WERI-Rb-1 (cell line): ENCODE results near the gene HOXC6.
A peak's percentile ranks its signal among the peaks of the same experiment; 100 is the strongest.

Experiments used
- DNase-seq: peaks from one replicate; pipeline ENCODE4 v3.0.0-alpha.2; 2020
- H3K27ac ChIP-seq: fragments of 250-450 bp; sonication (Bioruptor Pico); 2 replicates; pipeline ENCODE4 v1.5.1; 2020; ENCODE audit warnings: mild to moderate bottlenecking, moderate library complexity
- H3K27me3 ChIP-seq: fragments of 250-450 bp; sonication (Bioruptor Pico); 2 replicates; pipeline ENCODE4 v1.5.1; 2021; ENCODE audit warnings: mild to moderate bottlenecking, low read depth, moderate library complexity; ENCODE audit not compliant: insufficient read depth, severe bottlenecking
- H3K36me3 ChIP-seq: fragments of 250-450 bp; sonication (Bioruptor Pico); 2 replicates; pipeline ENCODE4 v1.5.1; 2020; ENCODE audit warnings: mild to moderate bottlenecking, moderate library complexity
- H3K4me3 ChIP-seq: 2 replicates; pipeline ENCODE4 v1.5.1; 2011; ENCODE audit warnings: low read depth, mild to moderate bottlenecking, control low read depth, low read length
- H3K9me3 ChIP-seq: fragments of 250-450 bp; sonication (Bioruptor Pico); 2 replicates; pipeline ENCODE4 v1.5.1; 2021; ENCODE audit warnings: mild to moderate bottlenecking, moderate library complexity; ENCODE audit not compliant: severe bottlenecking
- TF ChIP-seq, protein P1 (sequence below): IDR thresholded peaks from 2 replicates; pipeline ENCODE4 v1.5.1; 2011; ENCODE audit warnings: low read depth, mild to moderate bottlenecking, control low read depth, inconsistent platforms, low read length

The HOXC6 gene

DNA sequence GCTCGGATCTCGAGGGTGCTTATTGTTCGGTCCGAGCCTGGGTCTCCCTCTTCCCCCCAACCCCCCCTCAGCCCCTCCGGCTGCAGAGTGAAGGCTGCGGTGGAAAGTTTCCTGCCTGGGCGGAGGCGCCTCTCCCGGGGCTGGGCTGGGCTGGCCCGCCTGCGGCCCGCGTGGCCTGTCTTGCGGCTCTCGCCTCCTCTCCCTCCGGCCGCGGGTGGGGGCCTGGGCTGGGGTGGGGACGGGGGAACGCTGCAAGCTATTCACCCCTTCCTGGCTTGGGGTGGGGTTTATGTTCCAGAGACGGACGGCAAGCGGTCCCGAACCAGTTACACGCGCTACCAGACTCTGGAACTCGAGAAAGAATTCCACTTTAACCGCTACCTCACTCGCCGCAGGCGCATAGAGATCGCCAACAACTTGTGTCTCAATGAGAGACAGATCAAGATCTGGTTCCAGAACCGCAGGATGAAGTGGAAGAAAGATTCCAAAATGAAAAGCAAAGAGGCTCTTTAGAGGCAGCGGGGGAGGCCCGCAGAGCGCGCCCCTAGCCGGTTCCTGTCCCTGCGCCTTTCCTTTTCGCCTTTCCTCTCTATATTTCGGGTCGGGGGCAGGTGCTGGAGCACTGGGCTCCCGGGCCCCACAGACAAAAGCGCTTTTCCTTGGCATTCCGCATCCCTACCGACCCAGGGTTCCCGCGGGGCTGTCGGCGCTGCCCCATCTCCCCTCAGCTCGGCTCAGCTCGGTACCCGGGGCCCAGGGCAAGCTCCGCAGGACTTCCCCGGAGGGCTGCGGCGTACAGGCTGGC is 5.9 kb downstream of the HOXC6 start:
- H3K27me3 ChIP-seq = no peaks in the 10 kb centered on the region

DNA sequence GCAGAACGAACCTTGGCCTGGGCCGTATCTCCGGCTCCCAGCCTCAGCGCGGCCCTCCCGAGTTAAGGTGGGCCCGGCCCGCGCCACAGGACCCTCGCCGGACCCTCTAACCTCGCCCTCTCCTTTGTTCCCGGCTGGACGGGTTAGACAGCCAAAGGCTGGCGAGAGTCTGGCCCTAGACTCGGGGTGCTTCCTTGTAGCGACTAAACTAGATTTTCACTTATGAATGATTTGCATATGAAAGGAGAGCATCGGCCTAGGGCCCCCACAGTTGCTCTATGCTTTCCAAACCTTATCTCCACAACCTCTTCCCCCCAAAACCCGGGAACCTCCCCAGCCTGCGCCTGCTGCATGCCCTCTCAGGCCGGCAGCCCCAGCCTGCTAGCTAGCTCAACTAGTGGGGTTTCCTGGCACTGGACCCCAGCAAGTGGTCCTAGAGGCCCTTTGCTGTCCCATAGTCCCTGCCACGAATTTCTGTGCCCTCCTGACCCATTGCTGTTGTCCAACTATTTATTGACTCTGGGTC is 6.6 kb downstream of the HOXC6 start:
- TF ChIP-seq, protein P1, sequence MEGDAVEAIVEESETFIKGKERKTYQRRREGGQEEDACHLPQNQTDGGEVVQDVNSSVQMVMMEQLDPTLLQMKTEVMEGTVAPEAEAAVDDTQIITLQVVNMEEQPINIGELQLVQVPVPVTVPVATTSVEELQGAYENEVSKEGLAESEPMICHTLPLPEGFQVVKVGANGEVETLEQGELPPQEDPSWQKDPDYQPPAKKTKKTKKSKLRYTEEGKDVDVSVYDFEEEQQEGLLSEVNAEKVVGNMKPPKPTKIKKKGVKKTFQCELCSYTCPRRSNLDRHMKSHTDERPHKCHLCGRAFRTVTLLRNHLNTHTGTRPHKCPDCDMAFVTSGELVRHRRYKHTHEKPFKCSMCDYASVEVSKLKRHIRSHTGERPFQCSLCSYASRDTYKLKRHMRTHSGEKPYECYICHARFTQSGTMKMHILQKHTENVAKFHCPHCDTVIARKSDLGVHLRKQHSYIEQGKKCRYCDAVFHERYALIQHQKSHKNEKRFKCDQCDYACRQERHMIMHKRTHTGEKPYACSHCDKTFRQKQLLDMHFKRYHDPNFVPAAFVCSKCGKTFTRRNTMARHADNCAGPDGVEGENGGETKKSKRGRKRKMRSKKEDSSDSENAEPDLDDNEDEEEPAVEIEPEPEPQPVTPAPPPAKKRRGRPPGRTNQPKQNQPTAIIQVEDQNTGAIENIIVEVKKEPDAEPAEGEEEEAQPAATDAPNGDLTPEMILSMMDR = no peak
- Histone ChIP-seq H3K36me3 (no peaks in the 10 kb centered on the region; the same call in 1 of the 2 replicates), H3K9me3 (no peaks in the 10 kb centered on the region), H3K27ac (peak overlapping the region; percentile 90; the same call in 1 of the 2 replicates), H3K27me3 (no peaks in the 10 kb centered on the region), H3K4me3 (no peak overlapping the region)
- no peak for DNase-seq

More for the DNA sequence above, 5.9 kb downstream of the HOXC6 start:
- DNase-seq = no peak
- TF ChIP-seq, protein P1 = no peak
- Histone ChIP-seq H3K36me3 (no peaks in the 10 kb centered on the region; the same call in 1 of the 2 replicates), H3K9me3 (no peaks in the 10 kb centered on the region), H3K4me3 (peak overlapping the region; percentile 37), H3K27ac (peak overlapping the region; percentile 64)

DNA sequence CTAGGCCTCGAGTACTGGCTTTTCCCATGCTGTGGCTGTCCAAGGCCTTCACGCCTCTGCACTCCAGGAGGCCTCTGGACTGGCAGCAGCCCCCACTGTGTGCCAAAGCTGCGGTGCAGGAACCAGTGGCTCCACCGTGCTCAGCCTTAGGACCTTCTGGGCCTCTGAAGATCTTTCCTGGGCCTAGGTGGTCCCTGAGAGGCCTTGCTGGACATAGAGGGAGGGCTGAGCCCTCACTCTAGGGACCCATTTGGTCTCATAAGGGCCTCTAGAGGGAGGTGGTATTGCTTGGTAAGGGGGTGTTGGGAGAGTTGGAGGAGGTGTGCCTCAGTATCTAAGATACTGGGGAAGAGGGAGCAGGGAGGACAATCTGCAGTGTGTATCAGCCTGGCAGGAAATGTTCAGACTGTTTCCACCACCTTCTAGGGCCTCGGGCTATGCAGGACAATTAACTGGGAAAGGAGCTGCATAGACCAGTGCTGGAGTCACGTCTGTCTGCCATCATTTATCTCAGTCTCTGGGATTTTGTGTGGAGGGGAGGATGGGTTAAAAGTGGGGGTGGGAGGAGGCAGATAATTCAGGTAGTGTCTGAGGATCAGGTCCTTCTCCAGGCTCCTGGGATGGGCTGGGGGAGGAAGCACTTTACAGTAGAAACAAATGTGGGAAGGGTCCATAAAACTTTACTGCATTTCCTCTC is 7.5 kb downstream of the HOXC6 start:
- peak overlapping the region; percentile 90 for H3K27ac ChIP-seq
- no peaks in the 10 kb centered on the region for H3K36me3 ChIP-seq
- DNase-seq = no peak
- H3K27me3 ChIP-seq = no peaks in the 10 kb centered on the region
- no peak overlapping the region for H3K4me3 ChIP-seq
- TF ChIP-seq, protein P1 = no peak
- no peaks in the 10 kb centered on the region for H3K9me3 ChIP-seq

DNA sequence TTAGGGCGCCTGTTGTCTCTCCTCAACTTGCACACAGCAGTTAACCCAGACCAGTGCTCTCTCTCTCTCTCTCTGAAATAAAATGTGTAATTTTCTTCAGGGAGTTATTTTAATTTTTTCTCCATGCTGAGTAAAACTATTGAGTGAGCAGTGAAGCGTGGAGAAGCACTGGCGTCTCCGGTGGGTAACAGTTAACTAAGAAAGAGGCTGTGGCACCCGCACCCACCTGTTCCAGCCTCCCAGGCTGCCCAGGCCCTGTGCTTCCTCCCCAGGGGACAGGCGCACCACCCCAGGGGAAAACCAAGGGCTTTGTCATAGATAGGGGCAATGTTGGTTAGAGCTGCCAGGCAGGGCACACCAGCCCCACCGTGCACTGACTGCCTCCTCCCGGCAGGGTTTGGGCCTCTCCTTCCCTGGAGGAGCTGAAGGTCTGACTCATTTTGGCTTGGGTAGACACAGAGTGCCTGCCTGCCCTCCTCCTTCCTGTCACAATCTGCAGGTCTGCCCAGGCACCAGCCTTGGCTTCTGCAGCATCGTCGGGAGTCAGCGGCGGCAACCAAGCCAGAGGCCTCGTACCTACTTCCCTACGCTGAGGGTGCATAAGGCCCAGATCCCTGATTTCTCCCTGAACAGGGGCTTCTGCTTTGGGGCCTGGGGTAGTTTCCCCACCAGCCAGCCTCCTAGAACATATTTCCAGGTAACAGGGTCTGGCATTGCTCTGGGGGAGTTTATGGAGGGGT is 8.6 kb downstream of the HOXC6 start:
- no peak overlapping the region for H3K4me3 ChIP-seq
- H3K27ac ChIP-seq = peak overlapping the region; percentile 90
- DNase-seq = peak; percentile 59
- no peaks in the 10 kb centered on the region for H3K9me3 ChIP-seq
- TF ChIP-seq, protein P1 = no peak
- no peaks in the 10 kb centered on the region for H3K27me3 ChIP-seq
- no peaks in the 10 kb centered on the region for H3K36me3 ChIP-seq

DNA sequence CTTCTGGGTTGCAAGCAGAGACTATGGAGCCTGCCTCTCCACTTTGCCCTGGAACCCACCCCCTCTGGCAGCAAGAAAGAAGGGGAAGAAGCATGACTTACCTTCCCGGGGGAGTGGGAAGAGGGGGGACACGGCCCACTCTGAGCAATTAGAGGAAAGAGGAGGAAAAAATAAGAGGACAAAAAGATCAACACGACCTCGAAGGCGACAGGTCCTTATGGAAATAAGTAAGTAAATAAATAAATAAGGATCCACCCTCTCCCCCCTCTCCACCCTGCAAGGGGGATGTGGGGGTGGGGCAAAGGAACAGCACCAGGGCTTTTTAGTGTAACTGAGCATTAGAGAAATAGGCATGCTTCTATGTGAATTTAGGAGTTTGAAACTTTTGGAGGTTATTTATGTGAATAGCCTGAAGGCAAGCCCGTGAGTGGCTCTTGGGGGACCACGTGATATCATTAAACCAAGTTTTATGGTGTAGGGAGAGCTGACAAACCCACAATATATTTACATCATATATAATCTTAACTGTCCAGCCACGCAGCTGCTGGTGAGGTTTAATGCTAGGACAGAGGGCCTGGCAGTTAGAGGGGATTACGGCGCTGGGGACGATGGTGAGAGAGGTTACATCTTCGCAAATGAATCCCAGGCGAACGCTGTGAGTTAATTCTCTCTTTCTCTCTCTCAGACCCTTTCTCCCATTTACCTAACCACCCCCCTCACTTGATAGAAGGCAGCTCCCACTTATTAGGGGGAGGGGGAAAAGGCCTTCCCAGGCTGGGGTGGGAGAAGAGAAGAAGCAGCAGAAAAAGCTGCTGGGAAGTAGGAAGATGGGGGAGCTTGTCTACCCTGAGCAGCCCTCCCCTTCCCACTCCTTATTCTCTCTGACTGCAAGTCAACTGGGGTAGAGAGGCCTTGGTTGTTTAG is 9.4 kb downstream of the HOXC6 start:
- TF ChIP-seq, protein P1 = no peak
- Histone ChIP-seq H3K9me3 (no peaks in the 10 kb centered on the region), H3K27ac (peak overlapping the region; percentile 90), H3K27me3 (no peaks in the 10 kb centered on the region), H3K36me3 (no peaks in the 10 kb centered on the region), H3K4me3 (peak overlapping the region; percentile 46)
- DNase-seq = peak; percentile 83
